Esophagus muscularis mucosa (tissue), 4 donors: ENCODE data around the gene TPTE2. TPM values are rescaled to one million over a fixed set of nuclear protein-coding genes. Genes with fewer than 3 reads are reported as not detected.

ENCODE experiments used
- DNase-seq: peaks from one replicate; pipeline ENCODE4 v3.0.0-alpha.2; 2017; ENCODE audit errors: extremely low spot score
- H3K27ac ChIP-seq, 4 donors: fragments of 200-600 bp; sonication (generic); replicated peaks in 1 of 4; 1 replicate in 3 of 4; 2 replicates in 1 of 4; pipeline ENCODE4 v1.5.1; 2016 to 2019; ENCODE audit warnings: mild to moderate bottlenecking in 1 of 4
- H3K27me3 ChIP-seq, 4 donors: fragments of 200-600 bp; sonication (generic); one replicate each; pipeline versions ENCODE4 v1.5.1 to v1.6.0; 2016 to 2019
- H3K36me3 ChIP-seq, 4 donors: fragments of 200-600 bp; sonication (generic); one replicate each; pipeline ENCODE4 v1.5.1; 2016 to 2019
- H3K4me1 ChIP-seq, 4 donors: fragments of 200-600 bp; sonication (generic); one replicate each; pipeline ENCODE4 v1.5.1; 2016 to 2019
- H3K4me3 ChIP-seq, 4 donors: fragments of 200-600 bp; sonication (generic); 1 replicate in 2 of 4; 2 replicates in 2 of 4; pipeline ENCODE4 v1.5.1; 2016 to 2019; ENCODE audit warnings: mild to moderate bottlenecking in 4 of 4, moderate library complexity in 1 of 4
- H3K9me3 ChIP-seq, 4 donors: fragments of 200-600 bp; sonication (generic); 1 replicate in 3 of 4; 2 replicates in 1 of 4; pipeline ENCODE4 v1.5.1; 2016 to 2019
- EP300 ChIP-seq: sonication (generic); formaldehyde crosslinking; IDR thresholded peaks from one replicate; pipeline ENCODE4 v1.6.1; 2017; ENCODE audit warnings: antibody characterized with exemption
- POLR2A ChIP-seq: fragments of 450-650 bp; IDR thresholded peaks from one replicate; pipeline ENCODE4 v1.6.1; 2017; ENCODE audit warnings: antibody characterized with exemption, moderate library complexity, mild to moderate bottlenecking, low read depth
- POLR2AphosphoS5 ChIP-seq, 2 donors: sonication (generic); formaldehyde crosslinking; IDR thresholded peaks; one replicate each; pipeline ENCODE4 v1.6.1; 2017; ENCODE audit warnings: antibody characterized with exemption in 2 of 2
- WGBS: methylation state at CpG from one replicate; pipeline ENCODE4 v1.1.5; 2018; 5-methylcytosine and 5-hydroxymethylcytosine counted together
- intact Hi-C: fragments of 100-400 bp; cut with DNase I; formaldehyde crosslinking; loops from one replicate; pipeline ENCODE4 v1.15.1; 2023
- total RNA-seq, 4 donors: library from RNA; depleted of rRNA; stranded (reverse); fragments of >200 nt; gene quantifications; one replicate each; pipeline versions ENCODE4 v1.1.0 to v1.2.1, GENCODE V29; 2016
- TF ChIP-seq, protein P1 (sequence below), 3 experiments: fragments of 200-600 bp in 2 of 3; fragments of 450-650 bp in 1 of 3; sonication (generic) in 2 of 3; IDR thresholded peaks; one replicate each; pipeline ENCODE4 v1.5.1; 2017 to 2019; ENCODE audit warnings: antibody characterized with exemption in 3 of 3, mild to moderate bottlenecking in 2 of 3, moderate library complexity in 1 of 3

Gene TPTE2
- total RNA-seq, 4 donors from 2014 or later: 0.29 TPM; not detected in 3

DNA sequence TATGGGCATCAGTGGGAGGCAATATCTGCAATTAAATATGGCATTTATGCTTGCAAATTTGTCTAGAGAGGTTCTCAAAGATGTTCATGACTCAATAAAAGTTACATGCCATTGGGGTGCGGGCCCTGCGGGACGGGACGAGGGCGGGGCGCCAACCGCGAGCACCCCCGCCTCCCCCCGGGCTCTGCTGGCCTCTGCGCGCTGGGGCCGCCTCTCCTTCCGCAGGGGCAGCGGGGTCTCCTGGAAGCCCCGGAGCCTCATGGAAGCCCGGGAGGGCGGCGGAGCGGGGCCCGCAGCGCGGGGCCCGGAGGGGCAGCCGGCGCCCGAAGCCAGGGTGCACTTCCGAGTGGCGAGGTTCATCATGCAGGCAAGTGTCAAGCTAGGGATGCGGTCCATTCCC lies 179.2 kb downstream of the TPTE2 start:
- no peak for TF ChIP-seq EP300
- no peak for TF ChIP-seq POLR2A
- TF ChIP-seq, protein P1, sequence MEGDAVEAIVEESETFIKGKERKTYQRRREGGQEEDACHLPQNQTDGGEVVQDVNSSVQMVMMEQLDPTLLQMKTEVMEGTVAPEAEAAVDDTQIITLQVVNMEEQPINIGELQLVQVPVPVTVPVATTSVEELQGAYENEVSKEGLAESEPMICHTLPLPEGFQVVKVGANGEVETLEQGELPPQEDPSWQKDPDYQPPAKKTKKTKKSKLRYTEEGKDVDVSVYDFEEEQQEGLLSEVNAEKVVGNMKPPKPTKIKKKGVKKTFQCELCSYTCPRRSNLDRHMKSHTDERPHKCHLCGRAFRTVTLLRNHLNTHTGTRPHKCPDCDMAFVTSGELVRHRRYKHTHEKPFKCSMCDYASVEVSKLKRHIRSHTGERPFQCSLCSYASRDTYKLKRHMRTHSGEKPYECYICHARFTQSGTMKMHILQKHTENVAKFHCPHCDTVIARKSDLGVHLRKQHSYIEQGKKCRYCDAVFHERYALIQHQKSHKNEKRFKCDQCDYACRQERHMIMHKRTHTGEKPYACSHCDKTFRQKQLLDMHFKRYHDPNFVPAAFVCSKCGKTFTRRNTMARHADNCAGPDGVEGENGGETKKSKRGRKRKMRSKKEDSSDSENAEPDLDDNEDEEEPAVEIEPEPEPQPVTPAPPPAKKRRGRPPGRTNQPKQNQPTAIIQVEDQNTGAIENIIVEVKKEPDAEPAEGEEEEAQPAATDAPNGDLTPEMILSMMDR (IDR thresholded peaks at IDR 0.05): no peak
- no peak for TF ChIP-seq POLR2AphosphoS5 (IDR thresholded peaks at IDR 0.05)
- H3K4me3 ChIP-seq: no peak overlapping the region

More for the DNA sequence above, 179.2 kb downstream of the TPTE2 start:
- intact Hi-C loops: no loop called here
- no peak for DNase-seq
- peaks cover 0 to 5% (median 0%) of the 10 kb centered on the region in 4 donors for H3K27me3 ChIP-seq
- no peaks in the 10 kb centered on the region for H3K4me1 ChIP-seq
- WGBS: 79% methylated on average over 29 of the region's 30 CpGs
- no peaks in the 10 kb centered on the region for H3K36me3 ChIP-seq
- no peaks in the 10 kb centered on the region for H3K9me3 ChIP-seq
- H3K27ac ChIP-seq: no peak overlapping the region

Other genes starting within 250 kb of the TPTE2 start
- gene MPHOSPH8, start 72.1 kb upstream of the TPTE2 start, total RNA-seq: 10 to 100 TPM; 34.1 to 40.3 (median 39.0) TPM
- gene PSPC1, start 221.4 kb upstream of the TPTE2 start, total RNA-seq: 10 to 100 TPM; 35.0 to 53.8 (median 48.4) TPM